Measurements from ENCODE around the gene MRPS10. TPM values are rescaled to one million over a fixed set of nuclear protein-coding genes. Genes with fewer than 3 reads are reported as not detected.
"Not testable (repeated sequence)": the region's sequence is repeated elsewhere in the genome, so short reads cannot be mapped to it uniquely, and the experiment has no call there.

The MRPS10 gene
- total RNA-seq, 8 experiments from 2014 or later = 19.6 to 52.8 (median 33.8) TPM

DNA sequence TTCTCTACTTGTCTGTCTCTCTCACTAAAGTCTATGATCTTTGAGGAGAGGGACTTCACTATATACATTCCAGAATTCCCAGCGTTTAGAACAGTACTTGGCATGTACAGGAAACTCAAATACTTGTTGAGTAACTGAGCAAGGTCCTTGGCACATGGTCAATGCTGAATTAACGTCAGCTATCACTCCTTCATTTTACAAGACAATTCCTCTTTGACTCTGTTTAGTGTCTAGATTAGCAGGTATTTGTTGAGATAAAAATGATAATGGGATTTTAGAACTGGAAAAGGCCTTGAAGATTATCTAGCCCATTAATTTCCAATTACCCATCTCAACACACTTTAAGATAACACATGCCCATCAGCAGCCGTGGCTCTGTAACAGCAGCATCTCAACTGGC is 16.3 kb downstream of the MRPS10 start:
- WGBS, 10 experiments = 20 to 100% (median 60%) methylated on average over 1 to 3 of the region's 3 CpGs; no CpG with 5 or more reads in 1 of the 10 experiments
- Histone ChIP-seq H3K4me3 (no peak overlapping the region), H3K4me1 (replicated peaks in 1 of 2) (no peaks in the 10 kb centered on the region), H3K27ac (no peak overlapping the region)
- in situ Hi-C loops (cut with MboI; ENCODE audit: low pct_unique_long_range_greater_than_20kb in 2 of 9, low sequenced_read_pairs in 9 of 9, unreplicated experiment in 9 of 9) = no loop called here
- ATAC-seq (replicated peaks in 6 of 8) = no peak

DNA sequence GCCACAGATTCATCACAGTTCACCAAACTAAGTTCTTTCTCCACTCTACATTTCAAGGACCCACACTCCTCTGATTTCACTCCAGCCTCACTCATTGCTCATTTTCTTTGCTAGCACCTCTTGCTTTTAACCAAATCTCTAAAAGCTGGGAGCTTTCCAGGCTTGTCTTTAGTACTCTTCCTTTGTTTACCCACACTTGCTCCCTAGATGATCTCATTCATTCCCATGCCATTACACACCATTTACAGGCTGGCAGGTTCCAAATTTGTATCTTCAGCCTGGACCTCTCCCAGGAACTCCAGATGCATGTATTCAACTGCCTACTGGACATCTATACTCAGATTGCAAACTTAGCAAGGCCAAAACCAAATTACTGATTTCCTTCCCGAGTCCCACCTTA is 17.6 kb downstream of the MRPS10 start:
- Histone ChIP-seq H3K4me1 (replicated peaks in 1 of 2) (no peaks in the 10 kb centered on the region), H3K27ac (no peak overlapping the region), H3K4me3 (no peak overlapping the region)
- in situ Hi-C loops (cut with MboI; ENCODE audit: low pct_unique_long_range_greater_than_20kb in 2 of 9, low sequenced_read_pairs in 9 of 9, unreplicated experiment in 9 of 9) = no loop called here
- ATAC-seq (replicated peaks in 6 of 8) = peak in 1 of 8 experiments; percentile 33
- 0 to 100% (median 89%) methylated on average over 1 of the region's 1 CpG; no CpG with 5 or more reads in 3 of the 10 experiments for WGBS, 10 experiments

DNA sequence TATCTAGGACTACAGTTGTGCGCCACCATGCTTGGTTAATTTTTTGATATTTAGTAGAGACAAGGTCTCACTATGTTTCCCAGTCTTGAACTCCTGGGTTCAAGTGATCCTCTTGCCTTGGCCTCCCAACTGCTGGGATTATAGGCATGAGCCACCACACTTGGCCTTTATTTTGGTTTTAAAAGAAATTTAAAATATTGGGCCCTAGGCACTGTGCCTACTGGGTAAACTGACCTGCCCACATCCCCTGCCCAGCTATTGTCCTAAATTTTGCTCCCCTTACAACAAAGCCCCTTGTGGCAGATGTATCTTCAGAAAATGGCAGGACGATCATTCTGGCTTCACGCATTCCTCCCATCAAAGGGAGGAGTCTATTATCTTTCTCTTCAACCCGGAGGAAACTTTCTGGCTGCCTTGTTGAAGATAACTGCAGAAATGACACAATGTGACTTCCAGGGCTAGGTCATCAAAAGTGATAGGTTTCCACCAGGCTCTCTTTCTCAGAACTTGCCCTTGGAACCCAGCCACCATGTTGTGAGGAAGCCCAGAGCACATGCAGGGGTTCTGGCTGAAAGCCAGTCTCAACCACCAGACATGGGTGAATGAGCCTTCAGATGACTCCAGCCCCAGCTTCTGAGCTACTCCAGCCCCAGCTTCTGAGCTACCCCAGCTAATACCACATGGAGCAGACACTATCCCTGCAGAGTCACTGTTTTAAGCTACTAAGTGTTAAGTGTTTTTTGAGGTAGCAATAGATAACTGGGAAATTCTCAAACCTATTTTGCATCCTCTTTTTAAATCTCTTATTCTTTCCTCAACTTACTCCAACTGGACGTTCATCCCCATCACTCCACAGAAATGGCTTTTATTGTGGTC is 18.3 kb downstream of the MRPS10 start:
- no peak for ATAC-seq (replicated peaks in 6 of 8)
- in situ Hi-C loops (cut with MboI; ENCODE audit: low pct_unique_long_range_greater_than_20kb in 2 of 9, low sequenced_read_pairs in 9 of 9, unreplicated experiment in 9 of 9) = no loop called here

DNA sequence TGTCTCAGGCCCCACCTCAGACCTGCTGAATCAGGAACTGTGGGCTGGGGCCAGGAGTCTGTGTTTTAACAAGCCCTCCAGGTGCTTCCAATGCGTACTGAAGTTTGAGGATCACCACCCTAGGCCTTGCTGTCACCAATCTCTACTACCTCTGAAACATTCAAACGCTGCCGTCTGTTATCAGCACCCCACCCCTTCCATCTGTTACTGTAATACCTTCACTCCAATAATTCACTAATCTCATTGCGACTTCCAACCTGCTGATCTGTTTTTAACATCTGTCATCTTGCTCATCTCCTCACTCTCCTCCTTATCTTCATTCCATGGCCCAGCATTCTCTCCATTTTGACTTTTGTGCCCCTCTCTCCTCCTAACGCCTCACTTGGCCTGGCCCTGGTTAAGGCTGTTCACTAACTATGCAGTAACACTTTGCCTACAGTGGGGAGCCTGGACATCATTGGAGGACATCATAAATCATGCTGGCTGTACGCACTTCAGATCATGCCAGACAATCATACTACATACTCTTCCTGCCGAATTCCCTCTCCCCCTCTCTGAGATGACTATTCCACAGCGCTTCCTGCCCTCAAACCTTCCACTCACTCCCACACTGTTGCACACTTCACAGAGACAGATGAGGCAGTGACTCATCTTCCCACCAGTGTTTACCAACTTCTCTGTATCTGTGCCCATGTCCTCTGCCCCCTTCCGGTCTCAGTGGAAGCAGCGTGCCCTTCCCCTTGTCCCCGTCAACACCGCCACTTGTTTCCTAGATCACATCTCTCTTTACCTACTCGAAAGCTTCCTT is 19.9 kb downstream of the MRPS10 start:
- in situ Hi-C loops (cut with MboI; ENCODE audit: low pct_unique_long_range_greater_than_20kb in 2 of 9, low sequenced_read_pairs in 9 of 9, unreplicated experiment in 9 of 9) = no loop called here
- Histone ChIP-seq H3K27ac (no peak overlapping the region), H3K4me3 (no peak overlapping the region), H3K4me1 (replicated peaks in 1 of 2) (peaks cover 5 to 8% of the 10 kb centered on the region in 2 donors)
- peak in 1 of 8 experiments; percentile 10 for ATAC-seq (replicated peaks in 6 of 8)
- 65 to 100% (median 88%) methylated on average over 3 to 11 of the region's 13 CpGs for WGBS, 10 experiments

More for the DNA sequence above, 18.3 kb downstream of the MRPS10 start:
- 44 to 100% (median 87%) methylated on average over 1 to 5 of the region's 5 CpGs for WGBS, 10 experiments
- Histone ChIP-seq H3K27ac (no peak overlapping the region), H3K4me1 (replicated peaks in 1 of 2) (no peaks in the 10 kb centered on the region), H3K4me3 (no peak overlapping the region)

DNA sequence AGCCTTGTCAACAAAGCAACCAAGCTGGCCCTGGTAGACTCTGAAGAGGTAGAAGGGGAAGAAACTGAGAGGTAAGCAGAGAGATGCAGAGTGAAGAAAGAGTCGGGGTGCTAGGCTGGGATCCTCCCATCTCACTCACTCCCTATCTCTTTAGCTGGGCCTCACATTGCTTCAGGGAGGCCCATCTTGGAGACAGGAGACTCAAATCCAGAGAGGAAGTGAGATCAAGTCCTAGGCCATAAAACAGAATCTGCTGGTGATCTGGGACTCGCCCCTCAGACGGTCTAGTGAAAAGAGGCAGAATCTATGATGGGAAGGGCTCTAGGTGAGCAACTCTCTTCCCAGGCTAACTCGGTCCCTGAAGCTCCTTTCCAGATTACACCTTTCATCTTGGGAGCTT is 22.2 kb downstream of the MRPS10 start:
- H3K4me1 ChIP-seq (replicated peaks in 1 of 2) = peaks cover 5 to 8% of the 10 kb centered on the region in 2 donors
- no peak overlapping the region for H3K27ac ChIP-seq
- no peak overlapping the region for H3K4me3 ChIP-seq
- in situ Hi-C loops (cut with MboI; ENCODE audit: low pct_unique_long_range_greater_than_20kb in 2 of 9, low sequenced_read_pairs in 9 of 9, unreplicated experiment in 9 of 9) = no loop called here
- WGBS, 10 experiments = 71 to 100% (median 90%) methylated on average over 1 to 4 of the region's 4 CpGs; no CpG with 5 or more reads in 5 of the 10 experiments
- no peak for ATAC-seq (replicated peaks in 6 of 8)

DNA sequence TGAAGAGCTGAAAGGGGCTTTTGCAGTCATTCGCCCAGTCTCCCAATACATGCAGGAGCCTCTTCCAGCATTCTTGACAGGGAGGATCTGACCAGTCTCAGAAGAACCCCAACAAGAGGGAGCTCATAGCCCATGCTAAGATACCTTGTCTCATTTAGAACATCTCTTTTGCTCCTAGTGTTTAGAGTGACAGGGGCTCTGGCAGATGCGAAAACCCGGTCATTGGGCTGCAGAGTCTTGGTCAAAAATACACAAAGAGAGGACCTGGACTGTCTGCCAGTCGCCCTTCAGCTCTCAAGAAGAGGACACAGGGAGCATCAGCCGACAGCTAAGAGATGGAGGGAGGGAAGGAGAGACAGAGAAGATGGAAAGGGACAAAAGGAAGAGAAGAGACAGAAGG is 23.6 kb downstream of the MRPS10 start:
- H3K4me1 ChIP-seq (replicated peaks in 1 of 2) = peaks cover 5 to 8% of the 10 kb centered on the region in 2 donors
- in situ Hi-C loops (cut with MboI; ENCODE audit: low pct_unique_long_range_greater_than_20kb in 2 of 9, low sequenced_read_pairs in 9 of 9, unreplicated experiment in 9 of 9) = no loop called here
- WGBS, 10 experiments = 70 to 100% (median 89%) methylated on average over 1 to 5 of the region's 5 CpGs
- no peak for ATAC-seq (replicated peaks in 6 of 8)
- no peak overlapping the region for H3K4me3 ChIP-seq
- H3K27ac ChIP-seq = no peak overlapping the region

DNA sequence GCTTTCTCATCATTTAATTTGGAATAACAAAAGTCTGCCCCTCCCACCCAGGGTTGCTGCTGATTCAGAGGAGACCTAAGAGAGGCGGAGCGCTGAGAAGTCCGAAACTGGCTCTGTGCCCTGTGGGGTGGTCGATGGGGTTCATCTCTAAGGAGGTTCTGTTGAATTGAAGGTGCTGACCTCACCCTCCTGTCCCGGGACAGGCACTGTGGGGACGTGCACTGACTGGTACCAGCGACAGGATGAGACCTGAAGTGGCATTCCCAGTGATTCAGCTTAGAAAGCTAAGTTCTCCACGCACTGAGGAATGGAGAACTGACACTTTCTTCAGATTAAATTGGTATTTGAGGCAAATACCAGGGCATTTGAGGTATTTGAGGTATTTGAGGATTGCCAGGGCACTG is 24.2 kb downstream of the MRPS10 start:
- 0 to 50% (median 23%) methylated on average over 1 to 8 of the region's 8 CpGs; no CpG with 5 or more reads in 2 of the 10 experiments for WGBS, 10 experiments
- H3K4me3 ChIP-seq = no peak overlapping the region
- in situ Hi-C loops (cut with MboI; ENCODE audit: low pct_unique_long_range_greater_than_20kb in 2 of 9, low sequenced_read_pairs in 9 of 9, unreplicated experiment in 9 of 9) = no loop called here
- H3K4me1 ChIP-seq (replicated peaks in 1 of 2) = peaks cover 5 to 8% of the 10 kb centered on the region in 2 donors
- no peak overlapping the region for H3K27ac ChIP-seq
- peak in 5 of 8 experiments; percentile 16 to 59 (median 46) for ATAC-seq (replicated peaks in 6 of 8)

DNA sequence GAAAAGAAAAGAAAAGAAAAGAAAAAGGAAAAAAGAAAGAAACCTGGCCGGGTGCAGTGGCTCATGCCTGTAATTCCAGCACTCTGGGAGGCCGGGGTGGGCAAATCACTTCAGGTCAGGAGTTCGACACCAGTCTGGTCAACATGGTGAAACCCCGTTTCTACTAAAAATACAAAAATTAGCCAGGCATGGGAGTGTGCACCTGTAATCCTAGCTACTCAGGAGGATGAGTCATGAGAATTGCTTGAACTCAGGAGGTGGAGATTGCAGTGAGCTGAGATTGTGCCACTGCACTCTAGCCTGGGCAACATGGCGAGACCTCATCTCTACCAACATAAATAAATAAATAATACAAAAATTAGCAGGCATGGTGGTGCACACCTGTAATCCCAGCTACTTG is 25.3 kb downstream of the MRPS10 start:
- in situ Hi-C loops (cut with MboI; ENCODE audit: low pct_unique_long_range_greater_than_20kb in 2 of 9, low sequenced_read_pairs in 9 of 9, unreplicated experiment in 9 of 9); H3K27ac ChIP-seq; H3K4me3 ChIP-seq; ATAC-seq (replicated peaks in 6 of 8); H3K4me1 ChIP-seq (replicated peaks in 1 of 2): not testable (repeated sequence)
- WGBS, 10 experiments = 87 to 100% (median 93%) methylated on average over 1 to 5 of the region's 5 CpGs; no CpG with 5 or more reads in 4 of the 10 experiments

DNA sequence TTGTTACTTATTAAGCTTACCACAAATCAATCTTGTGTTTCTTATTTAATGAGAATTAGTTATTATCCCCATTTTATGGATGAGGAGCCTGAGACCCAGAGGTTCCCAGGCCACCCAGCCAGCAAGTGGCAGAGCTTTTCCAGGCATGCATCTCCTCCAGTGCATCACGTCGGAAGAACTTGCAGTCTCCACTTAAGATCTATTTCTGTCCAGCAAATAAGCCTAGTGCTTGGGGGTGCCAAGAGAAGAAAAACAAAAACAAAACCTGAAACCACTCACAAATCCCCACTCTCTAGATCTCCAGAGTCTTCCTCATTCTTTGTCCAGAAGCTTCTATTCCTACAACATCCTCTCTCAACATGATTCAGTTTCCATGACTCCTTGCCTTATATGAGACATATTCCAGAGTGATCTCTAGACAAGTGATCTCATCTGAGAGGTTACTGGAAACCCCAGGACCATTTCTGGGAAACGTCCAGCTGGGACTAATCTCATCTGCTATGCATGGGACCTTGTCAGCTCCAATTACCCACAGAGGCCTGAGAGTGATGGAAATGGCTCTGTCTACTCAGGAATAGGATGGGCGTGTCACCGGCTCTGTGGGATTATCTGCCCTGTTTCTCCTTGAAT is 27.0 kb downstream of the MRPS10 start:
- Histone ChIP-seq H3K27ac (no peak overlapping the region), H3K4me3 (no peak overlapping the region), H3K4me1 (replicated peaks in 1 of 2) (peaks cover 5 to 8% of the 10 kb centered on the region in 2 donors)
- peak in 4 of 8 experiments; percentile 38 to 97 (median 88) for ATAC-seq (replicated peaks in 6 of 8)
- 20 to 100% (median 96%) methylated on average over 1 to 5 of the region's 5 CpGs; no CpG with 5 or more reads in 1 of the 10 experiments for WGBS, 10 experiments
- in situ Hi-C loops (cut with MboI; ENCODE audit: low pct_unique_long_range_greater_than_20kb in 2 of 9, low sequenced_read_pairs in 9 of 9, unreplicated experiment in 9 of 9) = no loop called here

DNA sequence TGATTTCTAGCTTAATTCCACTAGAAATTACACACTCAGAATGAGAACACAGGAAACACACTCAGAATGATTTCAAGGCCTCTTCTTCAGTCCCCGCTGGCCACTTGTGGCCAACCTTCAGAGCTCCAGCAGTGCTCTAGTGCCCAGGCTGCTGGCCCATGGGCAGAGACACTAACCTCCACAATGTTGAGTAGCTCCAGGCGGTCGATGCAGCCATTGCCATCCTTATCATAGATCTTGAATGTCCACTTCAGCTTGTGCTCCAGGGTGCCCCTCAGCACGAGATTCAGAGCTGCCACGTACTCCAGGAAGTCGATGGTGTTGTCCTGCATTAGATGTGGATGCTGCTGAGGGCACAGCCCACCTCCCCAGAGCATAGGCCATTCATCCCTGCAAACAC is 29.3 kb downstream of the MRPS10 start:
- in situ Hi-C loops (cut with MboI; ENCODE audit: low pct_unique_long_range_greater_than_20kb in 2 of 9, low sequenced_read_pairs in 9 of 9, unreplicated experiment in 9 of 9) = no loop called here
- Histone ChIP-seq H3K4me3 (no peak overlapping the region), H3K27ac (no peak overlapping the region), H3K4me1 (replicated peaks in 1 of 2) (peaks cover 2 to 5% of the 10 kb centered on the region in 2 donors)
- WGBS, 10 experiments = 63 to 100% (median 83%) methylated on average over 1 to 5 of the region's 6 CpGs; no CpG with 5 or more reads in 4 of the 10 experiments
- ATAC-seq (replicated peaks in 6 of 8) = no peak

DNA sequence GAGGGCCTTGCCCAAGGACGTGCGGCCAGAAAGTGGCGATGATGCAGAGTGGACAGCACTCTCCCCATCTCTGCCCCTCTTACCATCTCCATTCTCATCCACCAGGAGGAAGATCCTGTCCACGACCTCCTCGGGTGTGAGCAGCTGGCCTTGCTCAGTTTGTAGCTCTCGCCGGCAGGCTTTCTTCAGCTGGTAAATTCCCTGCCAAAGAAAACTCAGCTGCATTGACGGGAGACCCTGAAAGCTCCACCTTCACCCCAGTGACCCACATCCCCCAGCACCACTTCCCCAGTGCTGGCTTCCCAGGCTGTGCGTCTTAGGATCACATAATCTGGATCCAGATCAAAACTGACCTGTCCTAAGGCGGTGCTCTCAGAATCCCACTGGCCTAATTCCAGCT is 32.1 kb downstream of the MRPS10 start:
- no peak overlapping the region for H3K27ac ChIP-seq
- in situ Hi-C loops (cut with MboI; ENCODE audit: low pct_unique_long_range_greater_than_20kb in 2 of 9, low sequenced_read_pairs in 9 of 9, unreplicated experiment in 9 of 9) = no loop called here
- ATAC-seq (replicated peaks in 6 of 8) = peak in 1 of 8 experiments; percentile 33
- no peaks in the 10 kb centered on the region for H3K4me1 ChIP-seq (replicated peaks in 1 of 2)
- no peak overlapping the region for H3K4me3 ChIP-seq
- 40 to 83% (median 69%) methylated on average over 1 to 6 of the region's 10 CpGs; no CpG with 5 or more reads in 2 of the 10 experiments for WGBS, 10 experiments

DNA sequence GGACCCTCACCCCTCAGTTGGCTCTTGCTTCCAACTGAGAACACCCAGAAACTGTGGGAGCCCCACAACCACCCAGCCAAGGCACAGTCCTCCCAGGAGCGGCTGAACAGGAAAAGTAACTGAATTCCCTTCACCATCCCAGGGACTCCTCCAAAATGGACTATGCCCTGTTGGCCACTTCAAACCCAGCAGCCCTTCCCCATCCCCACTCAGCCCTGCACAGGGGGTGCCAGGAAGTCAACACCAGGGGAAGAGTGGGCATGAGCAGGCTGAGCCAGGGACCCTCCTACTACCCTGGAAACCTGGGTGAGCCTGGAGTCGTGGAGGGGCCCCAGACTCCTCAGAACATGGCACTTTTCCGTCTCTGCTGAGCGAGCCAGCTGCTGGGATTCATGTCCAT is 33.2 kb downstream of the MRPS10 start:
- 80 to 95% (median 80%) methylated on average over 1 to 3 of the region's 4 CpGs; no CpG with 5 or more reads in 7 of the 10 experiments for WGBS, 10 experiments
- Histone ChIP-seq H3K27ac (no peak overlapping the region), H3K4me3 (no peak overlapping the region), H3K4me1 (replicated peaks in 1 of 2) (no peaks in the 10 kb centered on the region)
- in situ Hi-C loops (cut with MboI; ENCODE audit: low pct_unique_long_range_greater_than_20kb in 2 of 9, low sequenced_read_pairs in 9 of 9, unreplicated experiment in 9 of 9) = no loop called here
- no peak for ATAC-seq (replicated peaks in 6 of 8)

Measured in motor neuron (in vitro differentiated cells).